T-helper 2 cell treated with Interferon-gamma antibody and Interleukin-4, amounts not matched to agents 100 ng/mL and 5 ng/mL, for 36 hours (primary cell): Measurements from ENCODE around the gene STARD9. TPM values are rescaled to one million over a fixed set of nuclear protein-coding genes. Genes with fewer than 3 reads are reported as not detected.
"Not testable (repeated sequence)": the region's sequence is repeated elsewhere in the genome, so short reads cannot be mapped to it uniquely, and the experiment has no call there.

ENCODE experiments used
- intact Hi-C: fragments of 100-400 bp; cut with micrococcal nuclease; formaldehyde crosslinking; loops from one replicate; pipeline ENCODE4 v1.15.1; 2023
- total RNA-seq: library from RNA; stranded (reverse); gene quantifications from 2 replicates; pipeline ENCODE4 v1.2.3, GENCODE V29; 2022

STARD9 gene
- total RNA-seq, 1 donor from 2014 or later = 11.7 TPM

DNA sequence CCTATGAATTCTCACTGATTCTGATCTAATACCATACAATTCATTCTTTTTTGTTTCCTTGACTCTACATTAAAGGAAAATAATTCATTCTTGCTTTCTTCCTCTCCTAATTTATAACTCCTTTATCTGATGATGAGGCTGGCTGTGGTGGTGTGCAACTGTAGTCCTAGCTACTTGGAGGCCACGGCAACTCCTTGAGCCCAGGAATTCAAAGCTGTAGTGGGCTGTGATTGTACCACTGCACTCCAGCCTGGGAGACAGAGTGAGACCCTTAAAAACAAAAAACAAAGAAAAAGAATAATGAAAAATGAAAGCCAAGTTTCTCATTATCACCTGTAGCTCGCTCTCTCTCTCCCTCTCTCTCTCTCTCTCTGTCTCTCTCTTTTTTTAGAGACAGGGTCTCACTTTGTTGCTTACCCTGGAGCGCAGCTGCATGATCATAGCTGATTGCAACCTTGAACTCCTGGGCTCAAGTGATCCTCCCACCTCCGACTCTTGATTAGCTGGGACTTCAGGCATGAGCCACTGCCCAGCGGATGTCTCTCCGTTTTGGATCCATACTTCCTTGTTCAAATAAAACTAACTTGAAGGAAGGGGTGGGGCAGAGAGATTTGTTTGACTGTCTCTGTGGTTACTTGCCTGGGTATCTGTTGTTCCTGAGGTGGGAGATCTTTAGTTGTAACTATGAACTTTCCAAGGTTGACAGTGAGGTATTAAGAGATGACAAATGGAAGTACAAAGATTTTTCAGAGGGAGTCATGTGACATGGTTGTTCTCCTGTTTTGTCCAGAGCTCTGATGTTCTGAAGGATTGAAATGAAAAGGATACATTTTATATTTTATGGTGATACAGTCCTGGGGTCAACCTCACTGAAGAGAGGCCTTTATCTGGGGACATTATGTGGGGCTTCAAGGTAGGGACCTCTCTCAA is 46.9 kb downstream of the STARD9 start:
- intact Hi-C loops = no loop called here

DNA sequence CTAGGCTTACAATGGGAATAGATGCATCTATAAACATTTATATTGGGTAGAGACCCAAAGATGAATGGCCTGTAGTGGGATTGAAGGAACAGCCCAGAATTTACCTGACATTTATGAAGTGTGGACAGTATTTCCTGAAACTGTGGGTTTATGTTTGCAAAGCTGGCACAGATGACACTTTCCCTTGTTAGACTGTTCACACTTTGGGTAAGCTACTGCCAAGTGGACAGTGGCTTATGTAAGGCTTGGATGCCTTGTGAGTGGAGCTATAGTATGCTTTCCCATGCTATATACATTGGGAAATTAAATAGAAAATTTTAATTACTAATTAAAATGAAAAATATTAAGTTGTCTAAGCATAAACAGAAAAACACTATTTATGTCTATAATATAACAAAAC is 48.5 kb downstream of the STARD9 start:
- intact Hi-C loops = no loop called here

DNA sequence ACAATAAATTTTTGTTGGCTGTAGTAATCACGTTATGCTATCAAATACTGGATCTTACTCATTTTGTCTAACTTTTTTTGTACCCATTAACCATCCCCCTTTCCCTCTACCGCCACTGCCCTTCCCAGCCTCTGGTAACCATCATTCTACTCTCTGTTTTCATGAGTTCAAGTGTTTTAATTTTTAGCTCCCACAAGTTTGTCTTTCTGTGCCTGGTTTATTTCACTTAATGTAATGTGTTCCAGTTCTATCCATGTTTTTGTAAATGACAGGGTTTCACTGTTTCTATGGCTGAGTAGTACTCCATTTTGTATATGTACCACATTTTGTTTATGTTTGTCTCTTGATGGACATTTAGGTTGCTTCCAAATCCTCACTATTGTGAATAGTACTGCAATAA is 52.1 kb downstream of the STARD9 start:
- intact Hi-C loops = no loop called here

DNA sequence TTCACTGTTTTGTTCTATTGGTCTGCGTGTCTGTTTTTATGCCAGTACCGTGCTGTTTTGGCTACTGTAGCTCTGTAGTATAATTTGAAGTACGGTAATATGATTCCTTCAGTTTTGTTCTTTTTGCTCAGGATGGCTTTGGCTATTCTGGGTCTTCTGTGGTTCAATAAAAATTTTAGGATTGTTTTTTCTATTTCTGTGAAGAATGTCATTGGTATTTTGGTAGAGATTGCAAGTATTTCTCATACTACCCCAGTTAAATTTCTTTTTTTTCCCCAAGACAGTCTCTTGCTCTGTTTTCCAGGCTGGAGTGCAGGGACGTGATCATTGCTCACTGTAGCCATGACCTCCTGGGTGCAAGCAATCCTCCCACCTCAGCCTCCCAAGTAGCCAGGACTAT is 53.4 kb downstream of the STARD9 start:
- intact Hi-C loops = no loop called here

DNA sequence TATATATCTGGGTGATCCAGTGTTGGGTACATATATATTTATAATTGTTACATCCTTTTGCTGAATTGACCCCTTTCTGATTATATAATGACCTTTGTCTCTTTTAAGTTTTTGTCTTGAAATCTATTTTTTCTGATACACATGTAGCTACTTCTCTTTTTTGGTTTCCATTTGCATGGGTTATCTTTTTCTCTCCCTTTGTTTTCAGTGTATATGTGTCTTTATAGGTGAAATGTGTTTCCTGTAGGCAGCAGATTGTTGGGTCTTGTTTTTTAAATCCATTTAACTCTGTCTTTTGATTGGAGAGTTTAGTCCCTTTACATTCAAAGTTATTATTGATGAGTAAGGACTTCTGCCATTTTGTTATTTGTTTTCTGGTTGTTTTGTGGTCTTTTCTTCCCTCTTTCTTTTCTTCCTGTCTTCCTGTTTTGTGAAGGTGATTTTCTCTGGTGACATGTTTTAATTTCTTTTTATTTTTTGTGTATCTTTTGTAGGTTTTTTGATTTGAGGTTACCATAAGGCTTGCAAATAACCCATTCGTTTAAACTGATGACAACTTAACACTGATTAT is 56.8 kb downstream of the STARD9 start:
- intact Hi-C loops = no loop called here

DNA sequence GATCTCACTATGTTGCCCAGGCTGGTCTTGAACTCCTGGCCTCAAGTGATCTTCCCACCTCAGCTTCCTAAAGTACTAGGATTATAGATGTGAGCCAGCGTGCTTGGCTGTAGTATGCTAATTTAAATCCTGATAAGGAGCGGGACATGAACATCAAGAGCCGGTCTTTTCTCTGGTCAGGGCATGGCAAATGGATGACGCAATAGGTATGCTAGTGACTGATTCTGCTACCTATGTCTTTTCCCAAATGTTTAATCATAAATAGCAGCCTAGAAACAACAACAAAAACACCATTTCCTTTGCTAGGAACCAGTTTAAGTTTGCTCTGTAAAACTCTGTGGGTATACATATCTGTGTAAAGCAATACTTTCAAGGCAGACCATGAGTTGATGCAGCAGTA is 64.7 kb downstream of the STARD9 start:
- intact Hi-C loops = no loop called here

DNA sequence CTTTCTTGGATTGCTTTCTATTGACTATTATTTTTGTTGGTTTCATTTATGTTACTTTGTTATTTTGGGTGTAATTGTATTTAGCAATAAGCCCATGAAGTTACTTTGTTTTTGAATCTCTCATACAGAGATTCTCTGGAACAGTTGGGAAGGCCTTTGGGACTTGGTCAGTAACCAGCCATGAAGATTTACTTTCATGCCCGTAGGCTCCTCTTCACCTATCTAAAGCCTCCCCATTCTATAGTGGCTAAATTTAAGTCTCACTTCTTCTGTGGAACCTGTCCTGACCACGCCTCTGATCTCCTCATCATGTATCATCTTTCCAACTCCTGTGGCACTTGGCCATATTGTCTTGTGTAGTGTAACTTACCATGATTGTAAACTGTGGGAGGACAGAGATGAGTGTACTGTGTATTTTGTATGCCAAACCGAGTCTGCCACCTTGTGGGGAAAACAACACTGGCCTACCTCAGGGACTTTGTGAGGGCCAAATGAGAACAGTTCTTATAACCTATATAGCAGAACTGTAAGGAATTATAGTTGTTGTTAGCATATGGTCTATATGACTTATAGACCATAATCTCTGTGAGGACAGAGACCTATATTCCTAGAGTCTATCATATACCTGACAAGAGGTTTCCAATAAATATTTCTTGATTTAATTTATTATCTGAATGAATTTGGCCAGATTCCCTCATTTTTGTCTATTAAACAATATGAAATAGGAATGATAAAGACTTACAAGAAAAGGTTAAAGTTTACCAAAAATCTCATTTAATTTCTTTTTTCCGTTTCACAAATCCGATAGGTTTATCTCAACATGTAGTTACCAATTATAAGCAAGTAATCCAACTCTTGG is 75.0 kb downstream of the STARD9 start:
- intact Hi-C loops = loop anchor here (1.0 kb wide), 2 partner anchors 75 to 102 kb away; partner anchors contain the start of genes HAUS2, LRRC57 and STARD9

DNA sequence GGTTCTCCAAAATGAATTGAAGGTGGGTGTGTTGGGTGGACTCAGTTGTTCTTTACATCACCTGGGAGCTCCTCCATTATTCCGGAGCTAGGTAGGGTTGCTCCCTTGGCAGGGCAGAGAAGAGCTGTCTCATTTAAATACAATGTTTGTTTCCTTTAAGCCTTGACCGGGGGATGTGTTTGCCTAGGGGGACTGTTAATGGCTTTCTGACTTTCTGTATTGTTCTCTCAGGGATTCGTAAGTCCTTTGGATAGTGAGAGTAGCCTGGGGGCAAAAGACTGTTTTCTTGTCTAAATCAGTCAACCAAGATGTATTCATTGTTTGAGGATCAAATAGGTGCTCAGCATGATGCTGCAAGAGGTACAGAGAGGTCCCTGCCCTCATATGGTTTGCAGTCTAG is 90.4 kb downstream of the STARD9 start:
- intact Hi-C loops = no loop called here

DNA sequence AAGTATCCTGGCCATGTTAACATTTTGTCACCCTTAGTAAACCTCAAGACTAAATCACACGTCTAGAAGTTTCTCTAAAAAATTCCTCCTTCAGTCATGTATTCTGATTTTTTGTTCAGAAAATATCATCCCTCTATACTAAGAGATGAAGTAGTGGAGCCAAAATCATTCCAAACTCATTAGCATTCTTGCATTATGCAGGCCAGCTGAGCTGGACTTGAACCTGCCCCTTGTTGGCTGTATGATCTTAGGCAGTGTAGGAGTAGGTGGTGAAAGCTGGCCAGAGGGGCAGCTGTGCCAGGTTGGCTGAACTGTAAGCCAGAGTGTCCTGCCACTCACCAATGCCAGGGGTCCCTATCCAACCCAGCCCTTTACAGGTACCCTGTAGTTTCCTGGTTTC is 92.4 kb downstream of the STARD9 start:
- intact Hi-C loops = no loop called here

DNA sequence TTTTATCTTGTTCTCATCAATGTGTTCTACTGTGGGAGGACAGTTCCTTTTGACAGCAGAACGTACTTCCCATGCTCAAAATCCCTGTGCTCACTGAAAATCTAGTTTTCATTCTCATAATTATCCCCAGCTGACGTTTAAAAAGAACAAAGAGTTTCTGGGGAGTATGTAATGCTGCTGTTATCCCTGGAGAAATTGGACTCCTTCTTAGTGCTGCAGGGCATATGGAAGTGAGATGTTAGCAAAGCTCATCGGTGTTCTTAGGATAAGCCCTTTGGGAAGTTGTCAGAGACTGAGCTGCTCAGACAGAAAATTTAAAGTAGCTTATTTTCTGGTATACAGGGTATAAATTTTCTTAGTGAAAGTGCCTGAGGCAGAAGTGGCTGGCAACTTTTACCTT is 95.0 kb downstream of the STARD9 start:
- intact Hi-C loops = no loop called here

DNA sequence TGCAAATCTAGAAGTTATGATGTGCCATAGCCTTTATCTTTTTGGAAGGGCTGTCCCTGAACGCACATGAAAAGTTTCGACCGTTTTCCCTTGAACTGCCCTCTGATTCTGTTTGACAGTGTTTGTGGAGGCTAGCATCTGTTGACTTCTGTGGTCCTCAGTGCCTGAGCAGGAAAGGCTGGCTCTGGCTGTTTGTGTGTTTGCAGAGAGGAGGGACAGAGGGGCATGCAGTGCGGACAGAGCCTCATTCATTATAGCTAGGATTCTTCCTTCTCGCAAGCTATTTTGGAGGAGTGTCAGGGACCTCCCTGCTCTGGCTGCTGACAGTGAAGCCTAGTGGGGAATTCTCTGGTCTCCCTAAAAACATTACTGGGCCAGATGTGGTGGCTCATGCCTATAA is 97.0 kb downstream of the STARD9 start:
- intact Hi-C loops = no loop called here

DNA sequence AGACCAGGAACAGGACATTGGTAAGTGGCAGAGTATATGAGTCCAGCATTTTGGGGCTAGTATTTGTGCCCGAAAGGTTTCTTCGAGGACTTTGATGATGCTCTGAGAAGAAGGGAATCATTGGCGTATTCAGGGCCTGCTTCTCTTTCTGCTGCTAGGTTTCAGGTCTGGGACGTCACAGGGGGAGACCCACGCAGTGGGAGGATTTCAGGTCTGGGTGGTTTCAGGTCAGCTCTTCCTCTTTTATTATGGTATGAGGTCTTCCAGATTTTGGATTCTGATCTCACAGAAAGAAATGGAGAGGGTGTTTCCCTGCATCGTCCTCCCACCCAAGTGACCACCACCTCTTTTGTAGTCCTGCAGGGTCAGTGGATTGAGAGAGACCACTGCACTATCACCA is 99.1 kb downstream of the STARD9 start:
- intact Hi-C loops = no loop called here

DNA sequence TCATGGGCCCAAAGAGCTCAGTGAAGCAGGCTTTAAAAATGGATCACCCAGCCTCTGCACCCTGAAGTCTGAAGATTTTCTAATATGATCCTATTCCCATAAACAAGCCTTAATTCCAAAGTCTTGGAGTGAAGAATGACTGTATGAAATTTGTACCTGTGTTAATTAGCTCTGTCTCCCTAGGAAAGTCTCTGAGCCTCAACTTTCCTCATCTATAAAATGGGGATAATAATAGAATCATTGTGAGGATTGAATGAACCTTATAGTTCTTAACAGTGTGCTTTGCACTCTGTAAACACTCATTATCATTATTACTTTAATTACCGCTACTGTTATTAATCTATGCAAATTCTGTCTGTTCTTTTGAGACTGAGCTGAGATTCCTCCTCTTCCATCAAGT is 99.6 kb downstream of the STARD9 start:
- intact Hi-C loops = no loop called here

DNA sequence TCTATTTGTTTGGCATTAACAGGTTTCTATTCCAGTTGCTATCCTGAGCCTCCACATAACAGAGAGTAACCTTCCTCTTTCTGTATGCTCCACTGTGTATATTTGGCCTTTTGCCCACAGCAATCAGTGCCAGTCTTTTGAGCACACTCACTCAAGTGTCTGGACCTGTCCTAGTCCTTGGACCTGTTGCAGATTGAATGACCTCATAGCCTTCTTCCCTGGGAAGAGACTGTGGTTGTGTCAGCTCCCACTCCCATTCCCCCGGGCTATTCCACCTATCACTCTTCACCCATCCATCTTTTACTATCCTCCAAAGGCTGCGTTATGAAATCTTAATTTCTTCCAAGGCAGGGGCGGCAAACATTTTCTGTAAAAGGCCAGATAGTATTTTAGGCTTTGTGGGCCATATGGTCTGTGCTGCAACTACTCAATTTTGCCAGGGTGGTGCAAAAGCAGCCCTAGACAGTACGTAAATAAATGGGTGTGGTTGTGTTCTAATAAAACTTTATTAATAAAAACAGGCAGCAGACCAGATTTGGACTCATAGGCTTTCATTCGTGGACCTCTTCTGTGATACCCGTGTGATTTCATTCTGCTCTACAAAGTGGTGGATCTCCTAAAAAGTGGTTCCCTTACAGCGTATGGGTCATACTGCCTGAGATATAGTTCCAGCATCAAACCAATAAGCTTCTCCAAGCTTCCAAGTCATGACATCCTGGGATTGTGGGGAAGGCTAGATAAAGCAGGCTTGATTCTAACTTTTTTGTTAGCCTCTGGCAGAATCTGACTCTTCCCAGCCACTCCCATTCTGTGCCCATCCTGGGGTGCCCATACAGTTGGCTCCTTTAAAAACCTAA is 104.1 kb downstream of the STARD9 start:
- intact Hi-C loops = no loop called here

DNA sequence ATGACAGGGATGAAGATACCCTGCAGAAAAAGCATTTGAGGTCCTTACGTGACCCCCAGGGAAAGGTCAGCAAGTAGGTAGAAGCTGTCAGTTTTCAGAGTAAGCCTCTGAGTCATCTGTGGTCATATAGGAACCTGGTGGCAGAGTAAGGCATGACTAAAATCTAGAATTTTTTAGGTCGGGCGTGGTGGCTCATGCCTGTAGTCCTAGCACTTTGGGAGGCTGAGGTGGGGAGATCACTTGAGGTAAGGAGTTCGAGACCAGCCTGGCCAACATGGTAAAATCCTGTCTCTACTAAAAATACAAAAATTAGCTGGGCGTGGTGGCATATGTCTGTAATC is 104.7 kb downstream of the STARD9 start:
- intact Hi-C loops = not testable (repeated sequence)

DNA sequence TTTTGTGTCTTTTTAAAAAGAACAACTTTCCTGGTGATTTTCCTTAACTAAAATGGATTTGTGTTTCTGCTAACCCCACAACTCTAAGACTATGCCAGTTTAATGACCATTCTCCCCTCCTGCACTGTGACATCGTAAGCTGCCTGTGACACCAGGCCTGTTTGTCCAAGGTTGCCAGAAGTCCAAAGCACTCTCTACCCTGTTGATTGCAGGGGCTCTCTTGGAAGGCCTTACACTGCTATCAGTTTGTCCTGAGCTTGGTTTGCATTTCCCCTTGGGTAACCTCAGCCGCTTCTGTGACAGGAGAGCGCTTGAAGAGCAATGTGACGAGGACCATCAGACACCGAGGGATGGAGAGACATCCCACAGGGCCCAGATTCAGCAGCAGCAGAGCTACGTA is 105.7 kb downstream of the STARD9 start:
- intact Hi-C loops = no loop called here

DNA sequence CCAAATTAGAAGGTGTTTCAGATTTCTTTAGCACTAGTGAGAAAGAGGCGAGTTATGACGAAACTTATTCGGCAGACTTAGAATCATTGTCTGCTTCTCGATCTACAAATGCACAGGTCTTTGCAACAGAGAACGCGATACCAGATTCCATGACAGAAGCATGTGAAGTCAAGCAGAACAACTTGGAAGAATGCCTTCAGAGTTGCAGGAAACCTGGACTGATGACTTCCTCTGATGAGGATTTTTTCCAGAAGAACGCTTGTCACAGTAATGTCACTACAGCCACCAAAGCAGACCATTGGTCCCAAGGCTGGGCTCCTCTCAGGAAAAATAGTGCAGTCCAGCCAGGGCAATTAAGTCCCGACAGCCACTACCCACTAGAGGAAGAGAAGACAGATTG is 110.9 kb downstream of the STARD9 start:
- intact Hi-C loops = no loop called here

DNA sequence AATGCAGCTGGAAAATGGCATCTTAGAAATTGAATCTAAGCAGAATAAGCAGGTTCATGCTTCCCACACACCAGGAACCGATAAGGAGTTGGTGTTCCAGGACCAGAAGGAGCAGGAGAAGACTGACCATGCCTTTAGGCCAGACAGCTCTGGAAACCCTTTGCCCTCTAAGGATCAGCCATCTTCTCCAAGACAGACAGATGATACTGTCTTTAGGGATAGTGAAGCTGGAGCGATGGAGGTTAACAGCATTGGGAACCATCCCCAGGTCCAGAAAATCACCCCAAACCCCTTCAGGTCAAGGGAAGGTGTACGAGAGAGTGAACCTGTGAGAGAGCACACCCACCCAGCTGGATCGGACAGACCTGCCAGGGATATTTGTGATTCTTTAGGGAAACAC is 112.3 kb downstream of the STARD9 start:
- intact Hi-C loops = no loop called here

DNA sequence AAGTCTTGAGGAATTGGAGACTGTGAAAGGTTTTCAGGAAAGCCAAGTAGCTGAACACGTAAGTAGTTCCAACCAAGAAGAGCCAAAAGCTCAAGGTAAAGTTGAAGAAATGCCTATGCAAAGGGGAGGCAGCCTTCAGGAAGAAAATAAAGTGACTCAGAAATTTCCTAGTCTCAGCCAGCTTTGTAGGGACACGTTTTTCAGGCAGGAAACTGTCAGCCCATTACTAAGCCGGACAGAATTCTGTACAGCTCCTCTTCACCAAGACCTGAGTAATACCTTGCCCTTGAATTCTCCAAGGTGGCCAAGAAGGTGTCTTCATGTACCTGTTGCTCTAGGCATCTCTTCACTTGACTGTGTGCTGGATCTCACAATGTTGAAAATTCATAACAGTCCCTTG is 112.9 kb downstream of the STARD9 start:
- intact Hi-C loops = no loop called here

DNA sequence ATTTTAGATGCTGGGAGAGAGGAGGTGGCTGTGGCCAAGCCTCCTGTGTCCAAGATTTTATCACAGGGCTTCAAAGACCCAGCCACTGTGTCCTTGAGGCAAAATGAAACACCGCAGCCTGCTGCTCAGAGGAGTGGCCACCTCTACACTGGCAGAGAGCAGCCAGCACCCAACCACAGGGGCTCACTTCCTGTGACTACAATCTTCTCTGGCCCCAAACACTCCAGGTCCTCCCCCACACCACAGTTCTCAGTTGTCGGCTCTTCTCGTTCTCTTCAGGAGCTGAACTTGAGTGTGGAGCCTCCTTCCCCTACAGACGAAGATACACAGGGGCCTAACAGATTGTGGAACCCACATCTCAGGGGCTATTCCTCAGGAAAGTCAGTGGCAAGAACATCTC is 115.9 kb downstream of the STARD9 start:
- intact Hi-C loops = no loop called here

DNA sequence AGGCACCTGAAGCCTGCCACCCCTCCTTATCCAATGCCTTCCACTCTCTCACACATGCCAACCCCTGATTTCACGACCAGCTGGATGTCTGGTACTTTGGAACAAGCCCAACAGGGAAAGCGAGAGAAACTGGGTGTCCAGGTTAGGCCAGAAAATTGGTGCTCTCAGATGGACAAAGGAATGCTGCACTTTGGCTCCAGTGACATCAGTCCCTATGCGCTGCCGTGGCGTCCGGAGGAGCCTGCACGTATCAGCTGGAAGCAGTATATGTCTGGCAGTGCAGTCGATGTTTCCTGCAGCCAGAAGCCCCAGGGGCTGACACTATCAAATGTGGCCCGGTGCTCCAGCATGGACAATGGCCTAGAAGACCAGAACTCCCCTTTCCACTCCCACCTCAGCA is 116.4 kb downstream of the STARD9 start:
- intact Hi-C loops = no loop called here
